Activated naive CD8-positive, alpha-beta T cell treated with anti-CD3 and anti-CD28 coated beads for 36 hours (primary cell): ENCODE measurements around the gene YWHAG. TPM values are rescaled to one million over a fixed set of nuclear protein-coding genes. Genes with fewer than 3 reads are reported as not detected.
"Not testable (repeated sequence)": the region's sequence is repeated elsewhere in the genome, so short reads cannot be mapped to it uniquely, and the experiment has no call there.

ENCODE experiments used
- DNase-seq: peaks from one replicate; pipeline ENCODE4 v3.0.0; 2021
- H3K27ac Mint-ChIP-seq: one replicate; pipeline ENCODE4 v1.8.0; 2022; ENCODE audit warnings: mild to moderate bottlenecking, moderate library complexity, mixed read lengths
- H3K27me3 Mint-ChIP-seq: one replicate; pipeline ENCODE4 v1.8.0; 2022; ENCODE audit warnings: mild to moderate bottlenecking, mixed read lengths
- H3K36me3 Mint-ChIP-seq: one replicate; pipeline ENCODE4 v1.8.0; 2021; ENCODE audit warnings: mild to moderate bottlenecking, mixed read lengths
- H3K4me1 Mint-ChIP-seq: one replicate; pipeline ENCODE4 v1.8.0; 2021; ENCODE audit warnings: mixed read lengths
- H3K4me3 Mint-ChIP-seq: one replicate; pipeline ENCODE4 v1.8.0; 2022; ENCODE audit warnings: mild to moderate bottlenecking, moderate library complexity, mixed read lengths
- H3K9me3 Mint-ChIP-seq: one replicate; pipeline ENCODE4 v1.8.0; 2022; ENCODE audit warnings: mixed read lengths
- total RNA-seq, 2 experiments: library from RNA; stranded (reverse); gene quantifications; one replicate each; pipeline ENCODE4 v1.2.3, GENCODE V29; 2021

Gene YWHAG
- 100 to 1,000 TPM; 155 to 157 TPM for total RNA-seq

- Mint-ChIP-seq H3K27me3 (no peaks in the 10 kb centered on the region), H3K27ac (peak within 1 kb of the TSS; percentile 97), H3K4me1 (peaks cover 36% of the 10 kb centered on the region), H3K36me3 (peaks cover 41% of the 10 kb centered on the region), H3K4me3 (peak within 1 kb of the TSS; percentile 94), H3K9me3 (peaks cover 3% of the 10 kb centered on the region)
- peak; percentile 90 for DNase-seq
These were observed at the start of gene YWHAG for GRCh38 chr7:76358481-76359110. YWHAG (minus strand) TSS chr7:76358991; CDS start chr7:76358808, 183 bp downstream.

- no peaks in the 10 kb centered on the region for H3K36me3 Mint-ChIP-seq
- no peak for DNase-seq
These were observed 49.4 kb upstream of the YWHAG start for GRCh38 chr7:76408121-76408560.

GRCh38 chr7:76407718-76408117 lies 48.9 kb upstream of the YWHAG start:
- Mint-ChIP-seq H3K4me3 (no peak overlapping the region), H3K27ac (no peak overlapping the region), H3K4me1 (no peaks in the 10 kb centered on the region), H3K27me3 (no peaks in the 10 kb centered on the region), H3K36me3 (no peaks in the 10 kb centered on the region), H3K9me3 (no peaks in the 10 kb centered on the region)
- no peak for DNase-seq

More at GRCh38 chr7:76408121-76408560, 49.4 kb upstream of the YWHAG start:
- no peak overlapping the region for H3K27ac Mint-ChIP-seq
- no peak overlapping the region for H3K4me3 Mint-ChIP-seq
- no peaks in the 10 kb centered on the region for H3K27me3 Mint-ChIP-seq
- no peaks in the 10 kb centered on the region for H3K9me3 Mint-ChIP-seq
- H3K4me1 Mint-ChIP-seq = no peaks in the 10 kb centered on the region

GRCh38 chr7:76405738-76406137 lies 46.9 kb upstream of the YWHAG start:
- Mint-ChIP-seq H3K9me3 (no peaks in the 10 kb centered on the region), H3K27ac (no peak overlapping the region), H3K27me3 (no peaks in the 10 kb centered on the region), H3K4me3 (no peak overlapping the region), H3K4me1 (no peaks in the 10 kb centered on the region), H3K36me3 (peaks cover 3% of the 10 kb centered on the region)
- DNase-seq = no peak

- Mint-ChIP-seq H3K4me3 (no peak overlapping the region), H3K27ac (no peak overlapping the region)
These were observed 45.1 kb upstream of the YWHAG start for GRCh38 chr7:76403780-76404494.

GRCh38 chr7:76403097-76403496 lies 44.3 kb upstream of the YWHAG start:
- not testable (repeated sequence) for H3K27ac Mint-ChIP-seq, H3K4me3 Mint-ChIP-seq, DNase-seq, H3K36me3 Mint-ChIP-seq, H3K4me1 Mint-ChIP-seq, H3K27me3 Mint-ChIP-seq, H3K9me3 Mint-ChIP-seq

More at GRCh38 chr7:76403780-76404494, 45.1 kb upstream of the YWHAG start:
- no peaks in the 10 kb centered on the region for H3K27me3 Mint-ChIP-seq
- H3K9me3 Mint-ChIP-seq = no peaks in the 10 kb centered on the region
- no peak for DNase-seq
- no peaks in the 10 kb centered on the region for H3K4me1 Mint-ChIP-seq
- H3K36me3 Mint-ChIP-seq = peaks cover 3% of the 10 kb centered on the region

GRCh38 chr7:76400248-76400647 lies 41.5 kb upstream of the YWHAG start:
- H3K4me1 Mint-ChIP-seq = peaks cover 11% of the 10 kb centered on the region
- H3K27me3 Mint-ChIP-seq = no peaks in the 10 kb centered on the region
- no peaks in the 10 kb centered on the region for H3K9me3 Mint-ChIP-seq
- H3K36me3 Mint-ChIP-seq = peaks cover 5% of the 10 kb centered on the region
- DNase-seq = no peak
- H3K27ac Mint-ChIP-seq = no peak overlapping the region
- no peak overlapping the region for H3K4me3 Mint-ChIP-seq

GRCh38 chr7:76397409-76398183 lies 38.8 kb upstream of the YWHAG start:
- peaks cover 19% of the 10 kb centered on the region for H3K4me1 Mint-ChIP-seq
- DNase-seq = peak; percentile 82
- H3K9me3 Mint-ChIP-seq = no peaks in the 10 kb centered on the region
- no peaks in the 10 kb centered on the region for H3K27me3 Mint-ChIP-seq
- peak overlapping the region; percentile 73 for H3K27ac Mint-ChIP-seq
- peak overlapping the region; percentile 74 for H3K4me3 Mint-ChIP-seq
- H3K36me3 Mint-ChIP-seq = peaks cover 5% of the 10 kb centered on the region

- Mint-ChIP-seq H3K9me3 (no peaks in the 10 kb centered on the region), H3K4me1 (peaks cover 23% of the 10 kb centered on the region), H3K4me3 (peak overlapping the region; percentile 74), H3K36me3 (peaks cover 4% of the 10 kb centered on the region), H3K27ac (no peak overlapping the region), H3K27me3 (no peaks in the 10 kb centered on the region)
- DNase-seq = no peak
These were observed 38.1 kb upstream of the YWHAG start for GRCh38 chr7:76396864-76397263.

- DNase-seq = no peak
- Mint-ChIP-seq H3K27ac (no peak overlapping the region), H3K4me1 (peaks cover 23% of the 10 kb centered on the region), H3K9me3 (no peaks in the 10 kb centered on the region), H3K4me3 (no peak overlapping the region), H3K36me3 (peaks cover 2% of the 10 kb centered on the region), H3K27me3 (no peaks in the 10 kb centered on the region)
These were observed 37.4 kb upstream of the YWHAG start for GRCh38 chr7:76395965-76396726.

- H3K4me3 Mint-ChIP-seq, H3K36me3 Mint-ChIP-seq, H3K27me3 Mint-ChIP-seq, H3K27ac Mint-ChIP-seq, H3K9me3 Mint-ChIP-seq, DNase-seq: not testable (repeated sequence)
- H3K4me1 Mint-ChIP-seq = peaks cover 23% of the 10 kb centered on the region
These were observed 36.8 kb upstream of the YWHAG start for GRCh38 chr7:76395605-76395964.

- H3K36me3 Mint-ChIP-seq = peaks cover 2% of the 10 kb centered on the region
- H3K27me3 Mint-ChIP-seq = no peaks in the 10 kb centered on the region
- no peaks in the 10 kb centered on the region for H3K9me3 Mint-ChIP-seq
- H3K27ac Mint-ChIP-seq = no peak overlapping the region
- H3K4me1 Mint-ChIP-seq = peaks cover 23% of the 10 kb centered on the region
- DNase-seq = no peak
- no peak overlapping the region for H3K4me3 Mint-ChIP-seq
These were observed 36.2 kb upstream of the YWHAG start for GRCh38 chr7:76394957-76395356.

- peaks cover 23% of the 10 kb centered on the region for H3K4me1 Mint-ChIP-seq
These were observed 34.6 kb upstream of the YWHAG start for GRCh38 chr7:76393116-76394031.

More at GRCh38 chr7:76393116-76394031, 34.6 kb upstream of the YWHAG start:
- DNase-seq = peak; percentile 93
- peak overlapping the region; percentile 78 for H3K4me3 Mint-ChIP-seq
- H3K36me3 Mint-ChIP-seq = no peaks in the 10 kb centered on the region
- no peaks in the 10 kb centered on the region for H3K9me3 Mint-ChIP-seq
- peak overlapping the region; percentile 97 for H3K27ac Mint-ChIP-seq
- H3K27me3 Mint-ChIP-seq = no peaks in the 10 kb centered on the region
